ENCODE measurements around the gene ACRBP. TPM values are rescaled to one million over a fixed set of nuclear protein-coding genes. Genes with fewer than 3 reads are reported as not detected.

Gene ACRBP
- total RNA-seq, 1 experiment from 2014 or later = 0.77 TPM

DNA sequence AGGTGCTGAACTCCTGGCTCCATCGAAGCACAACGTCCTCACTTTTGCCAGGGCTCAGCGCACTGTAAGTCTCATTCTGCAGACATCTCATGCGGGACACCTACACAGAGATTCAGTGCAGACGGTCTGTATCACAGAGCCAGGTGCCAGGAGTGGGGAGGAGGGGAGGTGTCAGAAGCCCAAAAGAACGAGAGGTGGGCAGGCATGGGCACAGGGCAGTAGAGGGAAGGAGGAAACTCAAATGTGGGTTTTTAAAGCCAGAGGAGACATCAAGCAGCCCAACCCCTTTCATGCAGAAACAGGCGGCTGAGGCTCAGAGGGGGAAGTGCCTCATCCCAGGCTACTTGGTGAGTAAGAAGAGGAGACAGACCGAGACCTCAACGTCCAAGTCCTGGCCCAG lies 8.9 kb downstream of the ACRBP start:
- Histone ChIP-seq H3K4me3 (ENCODE audit: low read length) (no peak overlapping the region), H3K9ac (ENCODE audit: low read length) (no peak overlapping the region), H3K27ac (ENCODE audit: low read length) (no peak overlapping the region), H3K79me2 (ENCODE audit: low read length) (no peaks in the 10 kb centered on the region), H3K4me2 (ENCODE audit: low read length) (no peak overlapping the region), H3K4me1 (ENCODE audit: insufficient read depth, low read length) (peaks cover 16% of the 10 kb centered on the region), H3K9me2 (replicated peaks; ENCODE audit: low read length) (no peaks in the 10 kb centered on the region), H3K9me3 (ENCODE audit: low read length) (no peaks in the 10 kb centered on the region), H2AFZ (ENCODE audit: low read length) (no peak overlapping the region), H3K36me3 (ENCODE audit: low read depth, low read length) (no peaks in the 10 kb centered on the region), H3F3A (ENCODE audit: low read length, unreplicated experiment) (no peaks in the 10 kb centered on the region), H4K20me1 (ENCODE audit: low read length) (no peaks in the 10 kb centered on the region), H3K27me3 (ENCODE audit: low read length) (no peaks in the 10 kb centered on the region)
- TF ChIP-seq CTCF (conservative IDR thresholded peaks at IDR 0.05; ENCODE audit: low read depth, low read length) (no peak), EZH2 (IDR thresholded peaks at IDR 0.05; ENCODE audit: low read length, unreplicated experiment) (no peak), EZH2phosphoT487 (IDR thresholded peaks at IDR 0.05; ENCODE audit: borderline replicate concordance, low read length) (no peak)
- DNase-seq (no peak), ATAC-seq (no peak)
- intact Hi-C loops (cut with micrococcal nuclease) = no loop called here
- no TSS peak for BruUV-seq (replicated peaks)
- CTCF ChIA-PET = no interaction called here
- POLR2A ChIA-PET (ENCODE audit: unreplicated experiment) = no interaction called here

DNA sequence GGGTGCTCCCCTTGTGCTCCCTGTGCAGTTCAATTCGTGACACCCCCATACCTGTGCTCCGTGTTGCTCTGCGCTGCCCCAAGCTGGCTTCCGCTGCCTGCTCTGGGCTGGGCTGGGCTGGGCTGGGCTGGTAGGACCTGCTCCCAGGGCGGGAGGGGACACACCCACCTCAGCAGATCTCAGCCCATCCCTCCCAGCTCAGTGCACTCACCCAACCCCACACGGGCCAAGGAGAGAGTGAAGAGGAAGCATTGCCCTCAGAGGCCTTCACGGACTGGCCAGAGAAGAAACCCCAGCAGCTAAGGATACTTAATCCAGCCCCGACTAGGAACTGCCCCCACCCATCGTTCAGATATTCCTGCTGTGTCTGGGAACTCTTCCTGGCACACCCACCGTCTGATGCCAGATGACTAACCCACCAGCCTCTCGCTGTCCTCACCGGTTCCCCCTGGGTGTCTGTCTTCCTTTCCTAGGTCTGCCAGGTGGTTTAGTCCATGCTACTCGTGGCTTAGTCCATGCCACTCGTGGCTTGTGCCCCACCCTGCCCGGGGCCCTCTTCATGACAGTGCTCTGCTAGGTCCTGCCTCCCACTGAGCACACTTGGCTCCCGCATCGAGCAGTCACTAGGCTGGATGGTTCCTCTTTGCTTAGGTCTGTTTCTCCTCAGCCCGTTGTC lies 11.2 kb downstream of the ACRBP start, which contains the start of gene LPAR5:
Gene LPAR5, minus strand, starts transcription at position 104 of the 676 bp plus-strand sequence. CDS start 14,711 bp downstream, outside the sequence.
- intact Hi-C loops (cut with micrococcal nuclease) = no loop called here
- no peaks in the 10 kb centered on the region for H4K20me1 ChIP-seq (ENCODE audit: low read length)
- ChIA-PET POLR2A (ENCODE audit: unreplicated experiment) (interaction anchor here (0.6 kb wide), 1 partner anchor 231 kb away, joined by 16 read pairs; no protein-coding TSS in a partner anchor), CTCF (no interaction called here)
- H3K27ac ChIP-seq (ENCODE audit: low read length) = peak within 1 kb of the TSS; percentile 58
- H3K4me2 ChIP-seq (ENCODE audit: low read length) = peak within 1 kb of the TSS; percentile 67
- no TSS peak for BruUV-seq (replicated peaks)
- H3K27me3 ChIP-seq (ENCODE audit: low read length) = no peaks in the 10 kb centered on the region
- peak within 1 kb of the TSS; percentile 84 for H2AFZ ChIP-seq (ENCODE audit: low read length)
- H3K4me3 ChIP-seq (ENCODE audit: low read length) = peak within 1 kb of the TSS; percentile 61
- H3K36me3 ChIP-seq (ENCODE audit: low read depth, low read length) = no peaks in the 10 kb centered on the region
- H3F3A ChIP-seq (ENCODE audit: low read length, unreplicated experiment) = no peaks in the 10 kb centered on the region
- no peaks in the 10 kb centered on the region for H3K9me3 ChIP-seq (ENCODE audit: low read length)
- ATAC-seq (peak; percentile 89), DNase-seq (peak; percentile 67)
- H3K79me2 ChIP-seq (ENCODE audit: low read length) = no peaks in the 10 kb centered on the region
- peaks cover 16% of the 10 kb centered on the region for H3K4me1 ChIP-seq (ENCODE audit: insufficient read depth, low read length)
- H3K9ac ChIP-seq (ENCODE audit: low read length) = peak within 1 kb of the TSS; percentile 30
- TF ChIP-seq CTCF (conservative IDR thresholded peaks at IDR 0.05; ENCODE audit: low read depth, low read length) (no peak), EZH2phosphoT487 (IDR thresholded peaks at IDR 0.05; ENCODE audit: borderline replicate concordance, low read length) (no peak), EZH2 (IDR thresholded peaks at IDR 0.05; ENCODE audit: low read length, unreplicated experiment) (no peak)
- H3K9me2 ChIP-seq (replicated peaks; ENCODE audit: low read length) = no peaks in the 10 kb centered on the region

DNA sequence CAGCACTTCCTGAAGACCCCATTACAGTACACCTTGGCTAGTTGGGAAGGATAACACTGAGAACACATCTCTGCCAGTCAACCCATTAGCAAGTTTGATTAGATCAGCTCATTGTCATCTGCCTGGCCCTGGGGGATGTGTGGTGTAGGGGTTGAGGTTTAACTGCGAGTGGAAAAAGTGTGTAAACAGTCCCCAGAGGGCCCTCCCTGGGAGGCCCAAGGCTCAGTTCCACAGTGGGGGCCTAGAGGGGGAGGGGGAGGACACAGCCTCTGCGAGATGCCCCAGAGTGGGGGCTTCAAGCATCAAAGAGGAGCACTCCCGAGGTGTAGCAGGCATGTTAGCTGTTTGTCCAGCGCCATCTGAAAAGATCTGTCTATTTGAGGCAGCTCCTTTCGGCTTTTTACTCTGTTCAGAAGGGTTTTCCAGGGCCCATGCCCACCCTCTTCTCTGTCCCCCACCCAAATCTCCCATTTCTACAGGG lies 11.8 kb downstream of the ACRBP start:
- H3K79me2 ChIP-seq (ENCODE audit: low read length) = no peaks in the 10 kb centered on the region
- ATAC-seq = no peak
- POLR2A ChIA-PET (ENCODE audit: unreplicated experiment) = interaction anchor here (0.6 kb wide), 1 partner anchor 231 kb away, joined by 16 read pairs; no protein-coding TSS in a partner anchor
- H3K9me3 ChIP-seq (ENCODE audit: low read length) = no peaks in the 10 kb centered on the region
- H3K4me1 ChIP-seq (ENCODE audit: insufficient read depth, low read length) = peaks cover 16% of the 10 kb centered on the region
- CTCF ChIA-PET = no interaction called here
- no peak for DNase-seq
- peak overlapping the region; percentile 61 for H3K4me3 ChIP-seq (ENCODE audit: low read length)
- H3F3A ChIP-seq (ENCODE audit: low read length, unreplicated experiment) = no peaks in the 10 kb centered on the region
- peak overlapping the region; percentile 30; the same call in 1 of the 2 replicates for H3K9ac ChIP-seq (ENCODE audit: low read length)
- TF ChIP-seq CTCF (conservative IDR thresholded peaks at IDR 0.05; ENCODE audit: low read depth, low read length) = no peak
- TF ChIP-seq EZH2phosphoT487 (IDR thresholded peaks at IDR 0.05; ENCODE audit: borderline replicate concordance, low read length) = no peak
- TF ChIP-seq EZH2 (IDR thresholded peaks at IDR 0.05; ENCODE audit: low read length, unreplicated experiment) = no peak
- no peaks in the 10 kb centered on the region for H3K9me2 ChIP-seq (replicated peaks; ENCODE audit: low read length)
- peak overlapping the region; percentile 58 for H3K27ac ChIP-seq (ENCODE audit: low read length)
- peak overlapping the region; percentile 67 for H3K4me2 ChIP-seq (ENCODE audit: low read length)
- H3K36me3 ChIP-seq (ENCODE audit: low read depth, low read length) = no peaks in the 10 kb centered on the region
- peak overlapping the region; percentile 84 for H2AFZ ChIP-seq (ENCODE audit: low read length)
- intact Hi-C loops (cut with micrococcal nuclease) = no loop called here
- BruUV-seq (replicated peaks) = TSS peak; percentile 77
- H4K20me1 ChIP-seq (ENCODE audit: low read length) = no peaks in the 10 kb centered on the region
- no peaks in the 10 kb centered on the region for H3K27me3 ChIP-seq (ENCODE audit: low read length)

Data from PC-3 (cell line).